GM23338 (cell line): ENCODE measurements around the gene MEGF8. TPM values are rescaled to one million over a fixed set of nuclear protein-coding genes. Genes with fewer than 3 reads are reported as not detected.

Source experiments
- ATAC-seq: fragments of 200-7000 bp; cut with Tn5 transposase; 3 replicates; pipeline ENCODE4 v1.9.1; 2020
- DNase-seq: peaks from one replicate; pipeline ENCODE4 v3.0.0-alpha.2; 2015; ENCODE audit warnings: low spot score
- H2AFZ ChIP-seq: fragments of 200-600 bp; sonication (generic); 2 replicates; pipeline ENCODE4 v1.8.0; 2016; ENCODE audit warnings: antibody characterized with exemption, mild to moderate bottlenecking, moderate library complexity
- H3F3A ChIP-seq: fragments of 200-600 bp; sonication (generic); replicated peaks from 2 replicates; pipeline ENCODE4 v1.8.0; 2017; ENCODE audit warnings: antibody characterized with exemption, mixed run types, low read depth
- H3K27ac ChIP-seq: fragments of 200-600 bp; sonication (generic); 2 replicates; pipeline ENCODE4 v1.6.1; 2016; ENCODE audit warnings: low read depth
- H3K27me3 ChIP-seq: fragments of 200-600 bp; sonication (generic); 2 replicates; pipeline ENCODE4 v1.8.0; 2016; ENCODE audit warnings: mild to moderate bottlenecking, mixed run types, moderate library complexity; ENCODE audit not compliant: insufficient read depth
- H3K36me3 ChIP-seq: fragments of 200-600 bp; sonication (generic); 2 replicates; pipeline ENCODE4 v1.8.0; 2016; ENCODE audit warnings: mild to moderate bottlenecking; ENCODE audit not compliant: insufficient read depth
- H3K4me1 ChIP-seq: fragments of 200-600 bp; sonication (generic); 2 replicates; pipeline ENCODE4 v1.8.0; 2016; ENCODE audit warnings: mild to moderate bottlenecking, moderate library complexity; ENCODE audit not compliant: insufficient read depth
- H3K4me2 ChIP-seq: fragments of 200-600 bp; sonication (generic); 2 replicates; pipeline ENCODE4 v1.7.1; 2017; ENCODE audit warnings: mixed run types
- H3K4me3 ChIP-seq: fragments of 200-600 bp; sonication (generic); 2 replicates; pipeline ENCODE4 v1.6.1; 2016; ENCODE audit warnings: mixed run types
- H3K79me2 ChIP-seq: fragments of 200-600 bp; sonication (generic); replicated peaks from 2 replicates; pipeline ENCODE4 v1.8.0; 2017; ENCODE audit warnings: mild to moderate bottlenecking; ENCODE audit not compliant: insufficient read depth
- H3K9me2 ChIP-seq: fragments of 200-600 bp; sonication (generic); 2 replicates; pipeline ENCODE4 v1.8.0; 2017; ENCODE audit not compliant: insufficient read depth
- H4K20me1 ChIP-seq: fragments of 200-600 bp; sonication (generic); replicated peaks from 2 replicates; pipeline ENCODE4 v1.8.0; 2017; ENCODE audit warnings: mild to moderate bottlenecking; ENCODE audit not compliant: insufficient read depth
- H3K27ac Mint-ChIP-seq: 2 replicates; pipeline ENCODE4 v1.8.0; 2020; ENCODE audit warnings: inconsistent platforms, mild to moderate bottlenecking, moderate library complexity, mixed read lengths
- H3K27me3 Mint-ChIP-seq: 3 replicates; pipeline ENCODE4 v1.8.0; 2022; ENCODE audit warnings: low read depth, mild to moderate bottlenecking, moderate library complexity, mixed read lengths, inconsistent platforms; ENCODE audit not compliant: insufficient read depth, poor library complexity
- H3K36me3 Mint-ChIP-seq: 3 replicates; pipeline ENCODE4 v1.8.0; 2021; ENCODE audit warnings: low read depth, mild to moderate bottlenecking, inconsistent platforms, moderate library complexity, mixed read lengths
- H3K4me1 Mint-ChIP-seq: 3 replicates; pipeline ENCODE4 v1.8.0; 2020; ENCODE audit warnings: mild to moderate bottlenecking, inconsistent platforms, mixed read lengths
- H3K4me3 Mint-ChIP-seq: 3 replicates; pipeline ENCODE4 v1.8.0; 2021; ENCODE audit warnings: moderate library complexity, mild to moderate bottlenecking, inconsistent platforms, mixed read lengths
- H3K9me3 Mint-ChIP-seq: 3 replicates; pipeline ENCODE4 v1.8.0; 2020; ENCODE audit warnings: moderate library complexity, mild to moderate bottlenecking, inconsistent platforms, mixed read lengths
- CREB1 ChIP-seq: fragments of 250-450 bp; sonication (Bioruptor Pico); IDR thresholded peaks from 2 replicates; pipeline ENCODE4 v1.5.0; 2020; ENCODE audit warnings: low read depth, mild to moderate bottlenecking, moderate library complexity
- CTCF ChIP-seq, 2 experiments: fragments of 200-600 bp in 1 of 2; sonication (generic) in 1 of 2; conservative IDR thresholded peaks; 2 replicates each; pipeline versions ENCODE4 v1.5.1 to v1.6.1; 2016 to 2017; ENCODE audit warnings: antibody characterized with exemption in 2 of 2, low read depth in 2 of 2, mild to moderate bottlenecking in 2 of 2, moderate library complexity in 1 of 2
- ETS1 ChIP-seq: IDR thresholded peaks from 2 replicates; pipeline ENCODE4 v1.6.1; 2016; ENCODE audit warnings: antibody characterized with exemption
- EZH2phosphoT487 ChIP-seq: fragments of 200-600 bp; sonication (generic); IDR thresholded peaks from one replicate; pipeline ENCODE4 v1.8.1; 2018; ENCODE audit warnings: antibody characterized with exemption; ENCODE audit not compliant: unreplicated experiment
- JUNB ChIP-seq: IDR thresholded peaks from one replicate; pipeline ENCODE4 v1.6.1; 2016; ENCODE audit warnings: antibody characterized with exemption; ENCODE audit not compliant: unreplicated experiment
- REST ChIP-seq: IDR thresholded peaks from one replicate; pipeline ENCODE4 v1.6.1; 2018; ENCODE audit warnings: antibody characterized with exemption; ENCODE audit not compliant: unreplicated experiment
- ZNF114 ChIP-seq: fragments of 250-450 bp; sonication (Bioruptor Pico); IDR thresholded peaks from 2 replicates; pipeline ENCODE4 v1.5.0; 2020; ENCODE audit warnings: mild to moderate bottlenecking, moderate library complexity
- ZNF331 ChIP-seq: fragments of 250-450 bp; sonication (Bioruptor Pico); IDR thresholded peaks from 2 replicates; pipeline ENCODE4 v1.5.0; 2020; ENCODE audit warnings: low read depth, mild to moderate bottlenecking, moderate library complexity
- ZNF462 ChIP-seq: fragments of 250-450 bp; sonication (Bioruptor Pico); IDR thresholded peaks from 2 replicates; pipeline ENCODE4 v1.5.0; 2020; ENCODE audit warnings: mild to moderate bottlenecking, moderate library complexity
- polyA plus RNA-seq: library from polyadenylated mRNA; unstranded; fragments of >200 nt; fragmentation: Nextera tagmentation; extraction: Ambion mirVana; gene quantifications from 2 replicates; pipeline ENCODE4 v1.2.1, GENCODE V29; 2016
- total RNA-seq: library from RNA; depleted of rRNA; stranded (reverse); fragments of >200 nt; shearing (Covaris generic); gene quantifications from 2 replicates; pipeline ENCODE4 v1.2.3, GENCODE V29; 2014

Gene MEGF8
- total and polyA plus RNA-seq, 2 experiments from 2014 or later, result 6.2 to 40.5 TPM

GRCh38 chr19:42311657-42312056 is 13.8 kb upstream of the MEGF8 start:
- H3F3A ChIP-seq, result 0 out of 2 replicates have a peak, but pooled peaks cover 15% of the 10 kb centered on the region
- H3K4me1 Mint-ChIP-seq, result peaks cover 10% of the 10 kb centered on the region
- no peaks in the 10 kb centered on the region for H3K36me3 ChIP-seq
- peaks cover 23% of the 10 kb centered on the region for H3K27me3 ChIP-seq
- H3K9me3 Mint-ChIP-seq, result no peaks in the 10 kb centered on the region
- H3K4me3 ChIP-seq, result no peak overlapping the region
- H3K4me3 Mint-ChIP-seq, result no peak overlapping the region
- peak; percentile 66 for DNase-seq
- H4K20me1 ChIP-seq, result no peaks in the 10 kb centered on the region
- peaks cover 5% of the 10 kb centered on the region; the same call in 1 of the 2 replicates for H3K4me1 ChIP-seq
- peaks cover 38% of the 10 kb centered on the region for H3K27me3 Mint-ChIP-seq
- no peaks in the 10 kb centered on the region for H3K79me2 ChIP-seq
- H3K27ac Mint-ChIP-seq, result no peak overlapping the region
- H3K9me2 ChIP-seq, result no peaks in the 10 kb centered on the region
- TF ChIP-seq CTCF (conservative IDR thresholded peaks at IDR 0.05; ENCODE audit: low read depth in 2 of 2) (peak; percentile 44 to 61), ZNF114 (CRISPR knock-in tag) (no peak)
- peak; percentile 29 for ATAC-seq
- H3K4me2 ChIP-seq, result no peak overlapping the region
- H3K36me3 Mint-ChIP-seq, result no peaks in the 10 kb centered on the region
- no peak overlapping the region for H2AFZ ChIP-seq
- H3K27ac ChIP-seq, result no peak overlapping the region

GRCh38 chr19:42312370-42312769 is 13.1 kb upstream of the MEGF8 start:
- H3K27me3 Mint-ChIP-seq, result peaks cover 36% of the 10 kb centered on the region
- H2AFZ ChIP-seq, result peak overlapping the region; percentile 99; the same call in 1 of the 2 replicates
- H3K36me3 Mint-ChIP-seq, result no peaks in the 10 kb centered on the region
- TF ChIP-seq ZNF462 (CRISPR knock-in tag), result no peak
- no peak for TF ChIP-seq CREB1
- TF ChIP-seq ETS1, result no peak
- no peak for TF ChIP-seq JUNB
- no peak for TF ChIP-seq EZH2phosphoT487
- no peak for TF ChIP-seq ZNF331
- no peak for TF ChIP-seq REST

More at GRCh38 chr19:42312370-42312769, 13.1 kb upstream of the MEGF8 start:
- DNase-seq (no peak), ATAC-seq (no peak)
- peak overlapping the region; percentile 94 for H3K4me2 ChIP-seq
- Mint-ChIP-seq H3K4me1 (peaks cover 14% of the 10 kb centered on the region), H3K9me3 (no peaks in the 10 kb centered on the region), H3K4me3 (peak overlapping the region; percentile 81), H3K27ac (no peak overlapping the region)
- no peak overlapping the region for H3K27ac ChIP-seq
- no peaks in the 10 kb centered on the region for H3K9me2 ChIP-seq
- peaks cover 23% of the 10 kb centered on the region for H3K27me3 ChIP-seq
- no peak overlapping the region; the same call in 1 of the 2 replicates for H3K4me3 ChIP-seq
- peaks cover 5% of the 10 kb centered on the region; the same call in 1 of the 2 replicates for H3K4me1 ChIP-seq
- 0 out of 2 replicates have a peak, but pooled peaks cover 15% of the 10 kb centered on the region for H3F3A ChIP-seq
- H3K36me3 ChIP-seq, result no peaks in the 10 kb centered on the region
- H4K20me1 ChIP-seq, result no peaks in the 10 kb centered on the region
- no peaks in the 10 kb centered on the region for H3K79me2 ChIP-seq
